GM19468 (cell line): ENCODE data around the gene SMAD9.

Source experiments
- ATAC-seq: cut with Tn5 transposase; IDR thresholded peaks from one replicate; pipeline ENCODE4 v1.9.1; 2021; ENCODE audit warnings: mild to moderate bottlenecking, moderate library complexity, moderate number of reproducible peaks; ENCODE audit not compliant: unreplicated experiment; ENCODE audit errors: extremely low read depth

Gene SMAD9

GRCh38 chr13:36870050-36870692, 49.9 kb downstream of the SMAD9 start:
- no peak for ATAC-seq

GRCh38 chr13:36866232-36866631, 53.8 kb downstream of the SMAD9 start:
- ATAC-seq = no peak

- ATAC-seq = no peak
Observed at GRCh38 chr13:36865265-36865664, 54.8 kb downstream of the SMAD9 start.

- no peak for ATAC-seq
Observed at GRCh38 chr13:36862722-36863121, 57.3 kb downstream of the SMAD9 start.

GRCh38 chr13:36862002-36862685, 57.9 kb downstream of the SMAD9 start:
- no peak for ATAC-seq

GRCh38 chr13:36859259-36859658, 60.8 kb downstream of the SMAD9 start:
- ATAC-seq = no peak

- peak; percentile 50 for ATAC-seq
Observed at GRCh38 chr13:36858290-36858689, 61.7 kb downstream of the SMAD9 start.

- ATAC-seq = no peak
Observed at GRCh38 chr13:36857253-36857652, 62.8 kb downstream of the SMAD9 start.

GRCh38 chr13:36850790-36851438, 69.1 kb downstream of the SMAD9 start:
- ATAC-seq = no peak

GRCh38 chr13:36848199-36848982, 71.6 kb downstream of the SMAD9 start:
- peak; percentile 49 for ATAC-seq

DNA sequence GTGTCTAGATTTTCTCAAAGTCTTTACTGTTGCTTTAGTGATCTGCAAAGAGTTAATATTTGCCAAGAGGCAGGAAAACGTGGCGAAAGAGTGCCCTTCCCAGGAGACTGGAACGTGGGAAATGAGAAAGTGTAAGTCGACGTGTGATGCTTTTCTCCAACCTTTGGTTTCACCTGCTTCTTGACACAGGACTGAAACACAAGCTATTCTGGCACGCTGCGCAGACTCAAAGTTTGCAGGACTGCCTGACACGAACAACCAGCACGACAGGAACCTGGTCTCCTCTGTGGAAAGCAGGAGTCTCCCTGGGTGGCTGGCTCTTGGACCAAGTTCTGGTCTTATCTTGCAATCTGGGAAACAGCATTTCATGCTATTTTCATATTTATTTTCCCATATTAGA, 72.4 kb downstream of the SMAD9 start:
- ATAC-seq = no peak

DNA sequence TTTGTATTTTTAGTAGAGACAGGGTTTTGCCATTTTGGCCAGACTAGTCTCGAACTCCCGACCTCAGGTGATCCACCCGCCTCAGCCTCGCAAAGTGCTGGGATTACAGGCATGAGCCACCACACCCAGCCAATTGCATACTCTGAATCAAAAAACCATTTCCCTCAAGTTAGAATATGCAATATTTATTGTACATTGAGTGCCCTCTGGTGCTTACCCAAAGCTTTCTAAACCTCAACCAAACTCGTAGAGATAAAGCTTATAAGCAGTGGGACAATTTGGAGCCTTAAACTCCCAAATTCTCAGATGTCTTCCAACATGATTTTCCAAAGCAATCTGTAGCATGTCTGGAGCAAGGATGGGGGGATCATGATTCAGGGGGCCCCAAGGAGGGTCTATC, 78.6 kb downstream of the SMAD9 start:
- no peak for ATAC-seq

DNA sequence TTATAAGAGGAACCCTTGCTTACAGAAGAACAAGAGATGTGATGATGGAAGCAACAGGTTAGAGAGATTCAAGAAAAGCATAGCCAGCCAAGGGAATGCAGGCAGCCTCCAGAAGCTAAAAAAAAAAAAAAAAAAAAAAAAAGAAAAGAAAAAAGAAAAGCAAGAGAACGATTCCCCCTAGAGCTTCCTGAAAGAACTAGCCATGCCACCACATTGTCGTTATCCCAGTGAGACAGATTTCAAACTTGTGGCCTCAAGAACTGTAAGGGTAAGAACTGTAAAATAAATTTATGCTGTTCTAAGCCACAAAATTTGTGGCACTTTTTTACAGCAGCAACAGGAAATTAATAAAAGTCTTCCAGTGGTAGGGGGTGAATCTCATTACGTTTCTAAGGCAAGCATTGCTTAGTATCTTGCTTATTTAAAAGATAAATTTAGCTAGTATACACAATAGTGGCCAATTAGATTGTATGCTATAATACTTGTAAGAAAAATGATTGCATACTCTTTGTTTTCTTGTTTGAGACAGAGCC, 79.3 kb downstream of the SMAD9 start:
- no peak for ATAC-seq

GRCh38 chr13:36839981-36840380, 80.1 kb downstream of the SMAD9 start:
- no peak for ATAC-seq

DNA sequence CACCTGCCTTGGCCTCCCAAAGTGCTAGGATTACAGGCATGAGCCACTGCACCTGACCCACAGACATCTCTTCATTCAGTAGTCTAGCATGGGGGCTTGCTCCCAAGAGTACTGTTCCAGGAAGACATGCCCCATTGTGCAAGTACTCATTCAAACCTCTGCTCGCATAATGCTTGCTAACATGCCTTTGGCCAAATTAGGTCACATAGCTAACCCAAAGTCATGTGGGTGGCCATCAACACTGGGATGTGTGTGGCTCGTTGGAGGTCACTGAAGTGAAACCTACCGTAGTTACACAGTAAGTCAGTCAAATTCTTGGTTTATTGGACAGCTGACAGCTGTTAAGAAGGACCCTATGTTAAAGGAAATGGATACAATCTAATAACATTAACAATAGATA, 80.8 kb downstream of the SMAD9 start:
- no peak for ATAC-seq

DNA sequence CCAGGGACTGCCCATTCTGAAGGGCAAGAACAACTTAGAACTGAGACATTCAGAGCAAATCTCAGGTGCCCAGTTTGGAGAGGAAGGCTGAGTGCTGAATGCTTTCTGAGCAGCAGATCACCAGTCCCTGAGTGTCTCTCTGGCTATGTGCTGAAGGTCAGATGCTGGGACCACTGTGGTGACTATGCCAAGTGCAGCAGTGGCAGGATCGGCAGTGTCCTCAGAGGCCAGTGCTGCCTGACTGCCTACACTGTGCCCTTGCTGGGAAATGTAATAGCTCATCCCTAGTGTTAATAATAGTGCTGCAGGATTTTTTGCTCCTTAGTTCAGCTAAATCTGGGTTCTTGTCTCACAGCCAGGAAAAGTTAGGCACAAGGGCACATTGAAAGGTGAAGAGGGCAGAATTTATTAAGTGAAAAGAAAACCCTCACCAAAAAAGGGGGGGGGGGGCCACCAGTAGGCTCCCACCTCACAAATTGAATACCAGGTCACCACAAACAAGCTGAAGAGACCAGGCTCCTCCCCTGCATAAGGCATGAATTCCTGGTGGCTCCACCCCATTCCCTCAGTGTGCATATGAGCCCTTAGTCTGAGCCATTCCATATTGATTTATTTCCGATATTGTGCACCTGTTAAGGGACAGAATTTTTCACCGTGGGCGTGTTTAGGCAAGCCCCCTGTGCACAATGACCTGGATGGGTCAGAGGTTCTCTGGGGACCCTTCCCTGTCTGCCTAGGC, 82.5 kb downstream of the SMAD9 start:
- no peak for ATAC-seq

DNA sequence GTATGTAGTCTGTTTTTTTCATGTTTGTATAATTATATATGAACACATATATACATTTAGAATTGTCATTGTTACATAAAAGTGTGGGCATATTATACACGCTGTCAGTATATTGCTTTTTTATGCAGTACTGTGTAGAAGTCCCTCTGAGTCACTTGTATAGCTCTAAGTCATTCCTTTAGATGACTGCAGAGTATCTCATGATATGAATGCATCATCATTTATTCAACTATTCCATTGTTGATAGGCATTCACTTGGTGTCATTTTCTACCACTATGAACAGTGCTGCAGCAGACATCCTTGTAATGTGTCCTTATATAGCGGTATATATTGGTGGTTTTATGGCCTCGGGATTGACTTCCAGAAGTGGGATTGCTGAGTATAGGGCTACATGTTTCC, 85.7 kb downstream of the SMAD9 start:
- ATAC-seq = no peak

DNA sequence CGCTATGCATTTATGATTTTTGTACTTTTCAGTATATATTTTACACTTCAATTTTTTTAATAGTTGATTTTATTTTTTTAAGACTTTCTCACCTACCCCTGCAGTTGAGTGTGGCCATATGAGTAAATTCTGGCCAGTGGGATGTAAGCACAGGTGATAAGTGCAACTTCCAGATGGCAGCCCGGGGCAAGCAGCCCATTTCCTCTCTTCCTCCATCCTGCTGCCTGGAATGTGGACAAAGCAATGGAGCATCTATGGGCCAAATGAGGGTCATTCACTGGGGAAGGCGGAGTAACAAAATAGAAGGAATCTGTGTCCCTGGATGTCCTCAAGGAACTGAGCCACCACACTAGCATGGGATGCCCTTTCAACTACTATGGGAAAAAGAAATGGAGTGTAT, 88.7 kb downstream of the SMAD9 start:
- ATAC-seq = no peak

GRCh38 chr13:36829753-36830152, 90.3 kb downstream of the SMAD9 start:
- ATAC-seq = no peak

- ATAC-seq = no peak
Observed at GRCh38 chr13:36822785-36823184, 97.3 kb downstream of the SMAD9 start.
